GM23248 (cell line): ENCODE data around the gene TMEM94.

Experiments used
- EZH2 ChIP-seq: fragments of 200-600 bp; sonication (generic); IDR thresholded peaks from 2 replicates; pipeline ENCODE4 v1.6.1; 2018; ENCODE audit warnings: antibody characterized with exemption, mild to moderate bottlenecking; ENCODE audit not compliant: insufficient read depth, poor library complexity, severe bottlenecking
- EZH2phosphoT487 ChIP-seq: fragments of 200-600 bp; sonication (generic); IDR thresholded peaks from 2 replicates; pipeline ENCODE4 v1.6.1; 2018; ENCODE audit warnings: antibody characterized with exemption, moderate library complexity, mild to moderate bottlenecking, low read depth; ENCODE audit not compliant: insufficient read depth

- no peak for TF ChIP-seq EZH2
- TF ChIP-seq EZH2phosphoT487, result no peak
Measured at GRCh38 chr17:75530837-75531720, 74.6 kb downstream of the TMEM94 start.
